Measurements from ENCODE around the gene XYLT1.
A peak's percentile ranks its signal among the peaks of the same experiment; 100 is the strongest.

XYLT1 gene

DNA sequence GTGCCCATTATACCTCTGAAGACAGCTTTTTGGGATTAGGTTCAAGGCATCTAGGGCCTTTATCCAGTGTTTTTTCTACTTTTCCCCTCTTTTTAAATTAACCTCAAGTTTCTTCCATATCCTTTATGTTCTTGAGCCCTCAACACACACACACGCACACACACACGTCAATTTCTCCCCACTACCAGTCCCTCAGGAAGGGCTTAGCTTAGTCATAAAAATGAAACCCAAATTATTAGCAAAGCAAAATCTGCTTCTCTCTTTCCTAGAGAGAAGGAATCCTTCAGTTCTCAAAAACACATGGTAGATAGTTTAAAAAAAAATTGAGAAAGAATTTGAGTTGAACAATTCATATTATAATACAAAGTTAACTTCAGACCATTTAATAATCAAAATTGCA lies 401.1 kb downstream of the XYLT1 start:
- Histone ChIP-seq H3K27ac (no peak overlapping the region), H3K36me3 (ENCODE audit: insufficient read depth) (no peaks in the 10 kb centered on the region), H3K4me3 (IDR thresholded peaks at IDR 0.05; ENCODE audit: insufficient read depth, low read depth, low read length) (no peak overlapping the region), H2AFZ (ENCODE audit: low read depth) (peak overlapping the region; percentile 68; the same call in 1 of the 2 replicates), H3K4me1 (ENCODE audit: low read depth, poor library complexity, severe bottlenecking) (peaks cover 12% of the 10 kb centered on the region), H3K27me3 (ENCODE audit: insufficient read depth, low read depth) (no peaks in the 10 kb centered on the region), H3K79me2 (ENCODE audit: insufficient read depth, low read depth) (no peaks in the 10 kb centered on the region), H3K4me2 (peak overlapping the region; percentile 88), H4K20me1 (ENCODE audit: insufficient read depth) (no peaks in the 10 kb centered on the region), H3K9ac (no peak overlapping the region)
- TF ChIP-seq, protein P1, sequence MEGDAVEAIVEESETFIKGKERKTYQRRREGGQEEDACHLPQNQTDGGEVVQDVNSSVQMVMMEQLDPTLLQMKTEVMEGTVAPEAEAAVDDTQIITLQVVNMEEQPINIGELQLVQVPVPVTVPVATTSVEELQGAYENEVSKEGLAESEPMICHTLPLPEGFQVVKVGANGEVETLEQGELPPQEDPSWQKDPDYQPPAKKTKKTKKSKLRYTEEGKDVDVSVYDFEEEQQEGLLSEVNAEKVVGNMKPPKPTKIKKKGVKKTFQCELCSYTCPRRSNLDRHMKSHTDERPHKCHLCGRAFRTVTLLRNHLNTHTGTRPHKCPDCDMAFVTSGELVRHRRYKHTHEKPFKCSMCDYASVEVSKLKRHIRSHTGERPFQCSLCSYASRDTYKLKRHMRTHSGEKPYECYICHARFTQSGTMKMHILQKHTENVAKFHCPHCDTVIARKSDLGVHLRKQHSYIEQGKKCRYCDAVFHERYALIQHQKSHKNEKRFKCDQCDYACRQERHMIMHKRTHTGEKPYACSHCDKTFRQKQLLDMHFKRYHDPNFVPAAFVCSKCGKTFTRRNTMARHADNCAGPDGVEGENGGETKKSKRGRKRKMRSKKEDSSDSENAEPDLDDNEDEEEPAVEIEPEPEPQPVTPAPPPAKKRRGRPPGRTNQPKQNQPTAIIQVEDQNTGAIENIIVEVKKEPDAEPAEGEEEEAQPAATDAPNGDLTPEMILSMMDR (conservative IDR thresholded peaks at IDR 0.05; ENCODE audit: low read depth, low read length) = no peak

DNA sequence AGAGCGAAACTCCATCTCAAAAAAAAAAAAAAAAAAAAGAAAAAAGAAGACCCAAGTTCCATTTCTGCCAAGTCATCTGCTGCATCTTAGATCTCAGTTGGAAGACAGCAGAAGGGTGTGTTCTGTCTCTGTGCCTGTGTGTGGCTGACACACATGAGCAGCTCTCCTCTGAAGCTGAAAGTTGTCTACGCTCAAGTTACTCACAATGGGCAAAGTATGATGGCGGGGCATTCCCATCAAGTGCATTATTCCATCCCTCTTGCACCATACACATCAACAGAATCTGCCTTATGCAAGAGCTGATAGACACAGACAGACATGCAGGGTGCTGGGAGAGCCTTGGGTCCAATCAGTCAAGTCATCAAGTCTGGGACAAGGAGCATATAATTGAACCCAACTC lies 402.2 kb downstream of the XYLT1 start:
- TF ChIP-seq, protein P1 (conservative IDR thresholded peaks at IDR 0.05; ENCODE audit: low read depth, low read length) = no peak
- Histone ChIP-seq H2AFZ (ENCODE audit: low read depth) (no peak overlapping the region), H4K20me1 (ENCODE audit: insufficient read depth) (no peaks in the 10 kb centered on the region), H3K9ac (no peak overlapping the region), H3K79me2 (ENCODE audit: insufficient read depth, low read depth) (no peaks in the 10 kb centered on the region), H3K27me3 (ENCODE audit: insufficient read depth, low read depth) (no peaks in the 10 kb centered on the region), H3K4me2 (no peak overlapping the region), H3K36me3 (ENCODE audit: insufficient read depth) (no peaks in the 10 kb centered on the region), H3K4me1 (ENCODE audit: low read depth, poor library complexity, severe bottlenecking) (peaks cover 12% of the 10 kb centered on the region), H3K4me3 (IDR thresholded peaks at IDR 0.05; ENCODE audit: insufficient read depth, low read depth, low read length) (no peak overlapping the region), H3K27ac (no peak overlapping the region)

DNA sequence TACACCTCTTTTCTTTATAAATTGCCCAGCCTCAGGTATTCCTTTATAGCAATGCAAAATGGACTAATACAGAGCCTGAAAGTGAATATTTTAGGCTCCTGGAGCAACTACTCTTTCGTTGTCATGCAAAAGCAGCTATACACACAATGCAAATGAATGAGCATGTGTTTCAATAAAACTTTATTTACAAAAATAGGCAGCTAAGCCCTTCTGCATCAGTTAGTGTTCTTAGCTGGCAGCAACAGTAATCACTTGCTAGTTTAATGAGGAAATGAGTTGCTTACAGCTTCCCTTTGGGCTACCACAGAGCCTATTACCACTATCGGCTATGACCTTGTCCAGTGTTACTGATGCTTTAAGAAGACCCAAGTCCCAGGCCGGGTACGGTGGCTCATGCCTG lies 402.9 kb downstream of the XYLT1 start:
- Histone ChIP-seq H3K27me3 (ENCODE audit: insufficient read depth, low read depth) (no peaks in the 10 kb centered on the region), H2AFZ (ENCODE audit: low read depth) (no peak overlapping the region), H3K4me2 (no peak overlapping the region), H3K4me1 (ENCODE audit: low read depth, poor library complexity, severe bottlenecking) (peaks cover 12% of the 10 kb centered on the region), H3K36me3 (ENCODE audit: insufficient read depth) (no peaks in the 10 kb centered on the region), H4K20me1 (ENCODE audit: insufficient read depth) (no peaks in the 10 kb centered on the region), H3K4me3 (IDR thresholded peaks at IDR 0.05; ENCODE audit: insufficient read depth, low read depth, low read length) (no peak overlapping the region), H3K27ac (no peak overlapping the region), H3K9ac (no peak overlapping the region), H3K79me2 (ENCODE audit: insufficient read depth, low read depth) (no peaks in the 10 kb centered on the region)
- TF ChIP-seq, protein P1 (conservative IDR thresholded peaks at IDR 0.05; ENCODE audit: low read depth, low read length) = no peak

DNA sequence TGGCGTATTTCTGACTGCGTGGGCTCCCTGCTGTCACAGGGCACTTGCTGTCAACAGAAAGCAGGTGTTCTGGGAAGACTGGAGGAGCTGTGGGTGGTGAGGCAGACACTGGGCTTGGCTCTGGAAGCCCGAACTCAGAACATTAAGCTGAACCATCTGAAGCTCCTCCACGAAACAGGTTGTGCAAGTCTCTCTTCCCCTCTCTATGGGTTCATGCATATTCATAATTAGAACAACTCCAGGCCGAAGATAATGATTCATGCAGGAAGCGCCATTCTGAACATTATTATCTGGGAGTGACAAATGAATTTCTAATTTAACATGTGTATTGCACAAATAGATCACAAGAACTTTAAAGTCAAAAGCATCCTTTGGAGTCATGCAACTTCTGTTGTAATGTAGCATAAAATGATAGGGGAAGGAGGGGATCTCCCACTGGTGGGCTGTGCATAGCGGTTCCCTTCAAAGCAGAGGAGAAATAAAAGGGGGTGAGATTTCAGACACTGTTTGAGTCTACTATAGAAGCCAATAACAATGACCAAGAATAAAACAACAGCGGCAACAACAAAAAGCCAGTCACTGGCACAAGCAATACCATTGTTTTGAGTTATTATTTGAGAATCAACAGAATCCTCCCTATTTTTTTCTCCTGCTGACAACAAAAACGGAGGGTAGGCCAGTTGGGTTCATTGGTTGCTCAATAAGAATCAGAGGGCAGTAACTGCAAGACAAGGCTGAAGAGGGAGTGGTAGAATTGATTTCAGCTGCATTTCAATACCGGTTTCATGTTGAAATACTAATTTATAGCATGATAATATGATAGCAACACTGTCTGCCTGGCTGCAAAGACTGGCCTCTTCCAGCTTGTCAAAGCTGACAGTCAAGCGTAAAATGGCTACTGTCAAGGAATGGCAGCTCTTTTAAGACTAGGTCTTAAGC lies 407.3 kb downstream of the XYLT1 start:
- Histone ChIP-seq H3K4me3 (IDR thresholded peaks at IDR 0.05; ENCODE audit: insufficient read depth, low read depth, low read length) (no peak overlapping the region), H3K36me3 (ENCODE audit: insufficient read depth) (no peaks in the 10 kb centered on the region), H4K20me1 (ENCODE audit: insufficient read depth) (no peaks in the 10 kb centered on the region), H3K27me3 (ENCODE audit: insufficient read depth, low read depth) (no peaks in the 10 kb centered on the region), H2AFZ (ENCODE audit: low read depth) (no peak overlapping the region), H3K9ac (no peak overlapping the region), H3K27ac (no peak overlapping the region), H3K4me1 (ENCODE audit: low read depth, poor library complexity, severe bottlenecking) (no peaks in the 10 kb centered on the region), H3K4me2 (no peak overlapping the region), H3K79me2 (ENCODE audit: insufficient read depth, low read depth) (no peaks in the 10 kb centered on the region)
- TF ChIP-seq, protein P1 (conservative IDR thresholded peaks at IDR 0.05; ENCODE audit: low read depth, low read length) = no peak
